ENCODE data around the gene ECI1.
"Not testable (repeated sequence)": the region's sequence is repeated elsewhere in the genome, so short reads cannot be mapped to it uniquely, and the experiment has no call there.

The ECI1 gene

DNA sequence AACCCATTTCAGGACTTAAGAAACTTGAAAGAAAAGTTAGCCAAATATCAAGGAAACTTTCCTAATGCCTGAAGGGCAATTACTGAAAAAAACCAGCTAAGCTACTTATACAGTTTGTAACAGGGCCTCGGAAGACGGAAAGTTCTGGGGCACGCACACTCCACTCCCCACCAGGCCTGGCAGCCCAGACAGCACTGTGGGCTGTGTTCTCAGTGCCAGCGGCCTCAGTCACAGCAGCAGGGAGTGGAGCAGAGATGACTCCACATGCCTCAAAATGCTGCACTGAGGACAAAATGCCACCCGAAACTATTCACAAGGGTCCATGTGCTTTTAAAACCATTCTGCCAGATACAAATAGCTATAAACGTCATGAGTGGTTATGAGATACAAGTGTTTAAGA lies 6.3 kb upstream of the ECI1 start:
- no peak for DNase-seq (ENCODE audit: extremely low read depth in 1 of 2, low read depth in 1 of 2)

DNA sequence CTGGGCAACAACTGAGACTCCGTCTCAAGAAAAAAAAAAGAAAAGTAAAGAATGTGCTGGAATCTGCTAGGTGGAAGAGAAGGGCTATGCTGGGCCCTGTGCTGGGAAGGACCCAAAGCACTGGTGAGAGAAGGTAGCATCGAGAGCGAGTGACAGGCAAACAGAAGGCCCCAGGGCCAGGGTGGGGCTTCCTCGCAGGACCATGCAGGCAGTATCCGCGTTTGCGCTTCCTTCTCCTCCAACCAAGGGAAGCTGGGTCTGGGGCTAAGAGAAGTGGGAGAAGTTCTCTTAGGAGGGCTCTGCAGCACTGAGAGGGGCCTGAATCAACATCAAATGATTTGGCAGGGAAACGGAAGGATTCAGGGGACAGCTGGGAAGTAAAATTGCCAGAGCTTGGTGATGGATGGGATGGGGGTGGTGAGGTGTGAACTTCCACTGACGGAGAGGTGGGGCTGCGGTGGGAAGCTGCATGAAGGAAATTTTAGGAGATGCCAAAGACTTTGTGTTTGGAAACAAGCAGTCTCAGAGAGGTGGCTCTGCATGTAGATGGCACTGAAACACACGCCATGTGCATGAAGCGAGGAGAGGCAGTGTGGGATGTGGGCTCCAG lies 5.2 kb upstream of the ECI1 start:
- DNase-seq (ENCODE audit: extremely low read depth in 1 of 2, low read depth in 1 of 2) = no peak

DNA sequence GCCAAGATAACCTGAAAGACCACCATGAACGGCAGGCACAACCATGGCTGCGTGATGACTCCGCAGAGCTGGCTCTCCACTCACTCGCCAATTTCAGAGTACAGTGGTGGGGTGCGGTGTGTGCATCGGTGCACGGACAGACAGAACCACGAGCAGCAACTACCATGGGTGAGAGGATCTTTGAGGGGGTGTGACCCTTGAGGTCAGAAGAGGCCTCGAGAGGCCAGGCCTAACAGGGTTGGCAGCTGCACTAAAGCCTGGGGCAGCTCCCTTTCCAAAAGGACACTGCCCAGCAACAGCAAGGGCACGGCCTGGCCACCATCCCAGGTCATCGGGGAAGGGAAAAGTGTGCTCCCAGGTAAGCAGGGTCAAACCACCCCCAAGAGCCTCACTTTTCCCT lies 1.9 kb upstream of the ECI1 start:
- DNase-seq (ENCODE audit: extremely low read depth in 1 of 2, low read depth in 1 of 2) = no peak

DNA sequence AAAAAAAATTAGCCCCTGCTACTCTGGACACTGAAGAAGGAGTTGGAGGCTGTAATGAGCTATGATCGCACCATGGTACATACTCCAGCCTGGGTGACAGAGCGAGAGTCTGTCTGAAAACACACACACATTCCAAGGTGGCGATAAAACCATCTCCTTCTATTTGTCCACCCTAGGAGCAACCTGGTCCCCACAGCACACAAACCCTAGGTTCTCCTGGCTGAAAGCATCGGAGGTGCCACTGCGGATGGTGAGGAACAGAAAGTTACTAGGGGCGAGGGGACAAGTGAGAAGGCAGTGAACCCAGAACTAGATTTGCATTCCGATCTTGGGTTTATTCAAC lies 1.4 kb upstream of the ECI1 start:
- no peak for DNase-seq (ENCODE audit: extremely low read depth in 1 of 2, low read depth in 1 of 2)

DNA sequence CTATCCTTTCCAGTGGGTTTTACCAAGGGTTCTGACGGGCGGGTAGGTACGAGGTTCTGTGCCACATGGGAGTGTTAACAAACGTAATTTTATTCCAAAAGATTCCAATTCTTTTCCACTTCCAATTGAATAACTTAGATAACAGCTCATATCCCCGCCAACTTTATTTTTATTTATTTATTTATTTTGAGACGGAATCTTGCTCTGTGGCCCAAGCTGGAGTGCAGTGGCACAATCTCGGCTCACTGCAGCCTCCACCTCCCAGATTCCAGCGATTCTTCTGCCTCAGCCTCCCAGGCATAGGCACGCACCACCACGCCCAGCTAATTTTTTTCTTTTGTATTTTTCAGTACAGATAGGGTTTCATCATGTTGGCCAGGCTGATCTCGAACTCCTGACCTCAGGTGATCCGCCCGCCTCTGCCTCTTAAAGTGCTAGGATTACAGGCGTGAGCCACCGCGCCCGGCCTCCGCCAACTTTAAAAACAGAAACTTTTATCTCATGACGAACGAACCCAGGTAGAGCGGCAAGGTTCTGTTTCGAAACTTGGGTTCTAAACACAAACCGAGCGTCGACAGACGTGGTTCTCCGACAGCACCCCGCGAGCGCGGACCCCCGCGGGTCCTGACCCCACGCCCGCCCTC lies 613 bp downstream of the ECI1 start:
- peak in 1 of 2 donors; percentile 16 for DNase-seq (ENCODE audit: extremely low read depth in 1 of 2, low read depth in 1 of 2)

DNA sequence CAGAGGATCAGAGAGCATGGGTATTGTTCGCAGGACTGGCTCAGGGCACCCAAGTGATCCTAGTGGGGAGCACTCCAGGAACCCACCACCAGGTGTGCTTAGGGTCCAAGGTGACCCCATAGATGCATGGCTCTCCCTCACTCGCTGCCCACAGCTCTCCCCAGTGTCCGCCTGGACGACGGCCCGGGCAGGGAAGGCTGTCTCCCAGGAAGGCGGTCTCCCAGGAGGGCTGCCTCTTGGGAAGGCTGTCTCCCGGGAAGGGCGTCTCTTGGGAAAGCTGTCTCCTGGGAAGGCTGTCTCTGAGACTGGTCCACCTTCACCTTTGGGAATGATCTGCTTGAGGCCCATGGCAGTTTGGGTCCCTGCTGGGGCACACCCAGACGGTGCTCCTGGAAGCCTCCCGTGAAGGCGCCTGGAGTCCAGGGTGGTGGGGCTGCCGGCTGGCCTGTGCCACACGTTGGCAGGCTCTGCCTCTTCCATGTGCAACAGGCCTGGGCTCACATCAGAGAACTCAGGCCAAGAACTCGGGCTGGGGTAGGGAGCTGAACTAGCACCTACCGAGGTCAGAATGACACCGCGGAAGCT lies 5.0 kb downstream of the ECI1 start:
- no peak for DNase-seq (ENCODE audit: extremely low read depth in 1 of 2, low read depth in 1 of 2)

DNA sequence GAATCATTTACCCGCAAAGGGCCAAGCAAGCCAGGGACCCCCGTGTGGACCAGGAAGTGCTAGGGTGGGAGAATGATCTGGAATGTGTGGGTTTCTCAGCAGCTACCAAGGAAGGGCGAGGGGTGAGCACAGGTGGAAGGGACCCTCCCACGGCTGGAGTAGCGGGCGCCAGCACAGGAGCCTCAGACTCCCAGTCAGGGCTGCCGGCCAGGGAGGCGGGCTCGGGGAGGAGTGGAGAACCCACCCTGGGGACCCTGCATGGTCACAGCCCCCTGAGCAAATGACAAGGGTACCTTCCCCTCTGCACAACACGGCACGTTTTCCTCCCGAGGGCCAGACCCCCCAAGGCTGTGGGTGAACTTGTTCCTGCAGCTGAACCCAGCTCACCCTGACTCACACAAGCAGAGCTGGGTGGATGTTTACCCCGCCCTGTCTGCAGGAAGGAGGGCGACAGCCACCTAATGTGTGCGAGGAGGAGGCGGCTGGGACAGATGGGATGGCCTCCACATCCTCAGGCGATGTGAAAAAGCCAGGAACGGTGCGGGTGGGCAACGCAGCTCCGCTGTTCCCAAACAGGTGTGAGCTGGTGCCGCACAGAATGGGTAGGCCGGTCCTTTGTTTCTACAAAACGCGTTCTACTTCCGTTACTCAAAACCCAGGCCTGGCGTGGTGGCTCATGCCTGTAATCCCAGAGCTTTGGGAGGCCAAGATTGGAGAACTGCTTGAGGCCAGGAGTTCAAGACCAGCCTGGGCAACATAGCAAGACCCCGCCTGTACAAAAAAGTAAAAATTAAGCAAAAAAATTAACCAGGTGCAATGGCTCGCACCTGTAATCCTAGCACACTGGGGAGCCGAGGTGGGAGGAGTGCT lies 6.2 kb downstream of the ECI1 start:
- DNase-seq (ENCODE audit: extremely low read depth in 1 of 2, low read depth in 1 of 2) = no peak

DNA sequence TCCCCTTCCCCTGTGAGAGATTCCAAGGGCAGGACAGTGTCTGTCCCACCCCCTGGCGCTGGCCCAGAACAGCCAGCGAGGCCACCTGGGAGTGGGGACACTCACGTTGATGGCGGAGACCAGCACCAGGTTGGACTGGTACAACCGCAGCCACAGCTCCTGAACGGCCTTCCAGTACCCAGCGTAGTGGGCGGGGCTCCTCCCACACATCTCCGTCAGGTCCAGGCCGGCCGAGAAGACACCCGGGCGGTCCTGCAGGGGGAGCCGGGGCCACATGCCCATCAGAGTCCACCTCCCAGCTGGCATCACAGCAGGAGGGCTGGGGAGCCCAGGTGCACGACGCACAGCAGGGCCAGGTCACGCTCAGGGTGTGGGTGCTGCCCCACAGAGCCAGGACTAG lies 7.1 kb downstream of the ECI1 start:
- DNase-seq (ENCODE audit: extremely low read depth in 1 of 2, low read depth in 1 of 2) = no peak

DNA sequence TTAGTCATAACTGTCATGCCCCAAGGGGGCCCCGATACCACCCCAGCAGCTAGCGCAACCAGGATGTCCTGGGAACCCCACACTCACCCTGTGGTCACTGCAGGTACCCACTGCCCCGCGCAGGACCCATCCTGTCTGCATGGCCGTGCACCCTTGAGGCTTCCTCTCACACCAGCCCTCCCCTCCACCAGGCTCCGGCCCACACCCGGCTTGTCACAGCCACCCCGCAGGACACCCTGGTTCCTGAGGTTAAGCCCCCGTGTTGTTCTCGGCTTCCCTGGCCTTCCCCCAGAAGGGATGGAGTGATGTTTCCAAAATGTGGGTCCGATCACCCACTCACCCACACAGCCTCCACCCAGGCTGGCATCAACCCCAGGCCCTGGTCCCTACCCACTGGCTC lies 7.6 kb downstream of the ECI1 start:
- no peak for DNase-seq (ENCODE audit: extremely low read depth in 1 of 2, low read depth in 1 of 2)

DNA sequence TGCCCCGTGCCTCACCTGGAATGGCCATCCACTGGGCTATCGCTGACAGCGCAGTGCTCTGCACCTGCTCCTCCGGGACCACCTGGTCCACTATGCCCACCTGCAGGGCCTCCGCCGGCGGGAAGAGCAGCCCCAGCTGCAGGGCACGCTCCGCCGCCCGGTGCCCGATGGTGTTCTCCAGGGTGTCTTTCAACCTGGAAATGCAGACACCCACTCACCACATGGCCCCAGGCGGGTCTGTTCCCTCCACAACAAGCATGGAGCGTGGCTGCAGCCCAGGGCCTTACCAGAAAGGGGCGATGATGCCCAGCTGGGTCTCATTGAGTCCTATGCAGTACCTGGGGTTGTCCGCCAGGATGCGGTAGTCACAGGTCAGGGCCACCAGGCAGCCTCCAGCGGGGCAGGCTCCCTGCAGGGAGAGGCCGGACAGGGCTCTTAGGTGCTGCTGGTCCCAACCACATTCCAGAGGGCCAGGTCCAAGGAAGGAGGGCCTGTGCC lies 8.3 kb downstream of the ECI1 start:
- DNase-seq (ENCODE audit: extremely low read depth in 1 of 2, low read depth in 1 of 2) = no peak

DNA sequence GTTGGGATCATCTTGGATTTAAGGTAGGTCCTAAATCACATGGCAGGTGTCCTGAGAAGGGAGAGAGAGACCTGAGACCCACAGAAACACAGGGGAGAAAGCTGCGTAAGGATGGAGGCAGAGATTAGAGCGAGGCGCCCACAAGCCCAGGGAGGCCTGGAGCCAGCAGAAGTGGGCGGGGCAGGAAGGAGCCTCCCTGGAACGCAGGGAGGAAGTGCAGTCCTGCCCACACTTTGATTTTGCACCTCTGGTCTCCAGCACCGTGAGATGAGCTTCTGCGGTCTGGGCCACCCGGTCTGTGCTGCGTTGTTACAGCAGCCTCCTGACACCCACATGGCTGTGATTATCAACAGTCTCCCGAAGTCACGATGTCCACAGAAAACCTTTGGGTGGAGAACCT lies 8.8 kb downstream of the ECI1 start:
- no peak for DNase-seq (ENCODE audit: extremely low read depth in 1 of 2, low read depth in 1 of 2)

DNA sequence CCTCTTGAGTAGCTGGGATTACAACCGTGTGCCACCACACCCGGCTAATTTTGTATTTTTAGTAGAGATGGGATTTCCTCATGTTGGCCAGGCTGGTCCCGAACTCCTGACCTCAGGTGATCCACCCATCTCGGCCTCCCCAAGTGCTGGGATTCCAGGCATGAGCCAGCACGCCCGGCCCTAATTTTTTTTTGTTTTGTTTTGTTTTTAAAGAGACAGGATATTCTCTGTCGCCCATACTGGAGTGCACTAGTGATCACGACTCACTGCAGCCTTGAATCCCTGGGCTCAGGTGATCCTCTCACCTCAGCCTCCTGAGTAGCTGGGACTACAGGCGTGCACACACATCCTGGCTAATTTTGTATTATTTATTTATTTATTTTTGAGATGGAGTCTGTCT lies 11.1 kb downstream of the ECI1 start:
- not testable (repeated sequence) for DNase-seq (ENCODE audit: extremely low read depth in 1 of 2, low read depth in 1 of 2)

DNA sequence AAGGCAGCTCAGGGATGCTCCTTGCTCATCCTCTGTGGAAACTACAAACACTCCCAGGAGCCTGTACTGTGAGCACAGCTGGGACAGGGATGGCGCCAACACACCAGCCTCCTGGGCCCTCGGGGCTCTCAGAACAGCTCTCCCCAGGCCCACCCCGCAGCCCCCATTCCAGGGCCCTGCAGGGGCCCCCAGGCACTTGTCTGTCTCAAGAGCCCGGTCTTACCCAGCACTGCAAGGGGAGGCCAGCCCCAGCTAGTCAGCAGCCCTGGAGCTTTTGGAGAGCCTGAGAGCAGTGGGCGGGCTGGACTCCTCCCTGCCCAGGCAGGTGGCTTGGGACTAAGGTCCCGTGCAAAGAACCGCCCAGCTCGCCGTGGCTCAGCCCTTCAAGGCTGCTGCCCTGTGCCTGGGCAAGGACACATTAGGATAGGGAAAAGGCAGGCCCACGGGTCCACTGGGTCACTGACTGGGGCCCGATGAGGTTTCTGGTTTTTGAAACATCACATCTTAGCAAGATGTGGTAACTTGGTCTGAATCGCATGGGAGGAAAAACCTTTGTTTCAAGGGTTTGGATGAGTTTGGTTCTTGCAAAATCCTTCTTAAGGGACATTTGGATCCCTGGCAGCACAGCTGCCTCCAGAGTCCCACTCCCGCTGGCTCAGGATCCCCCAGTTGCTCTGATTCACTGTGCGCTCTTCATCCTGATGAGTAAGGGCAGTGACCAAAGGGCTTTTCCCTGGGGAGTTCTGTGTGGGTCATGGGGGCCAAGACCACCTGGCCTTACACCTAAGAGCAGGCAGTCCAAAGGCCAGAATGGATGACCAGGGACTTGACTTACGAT lies 12.3 kb downstream of the ECI1 start:
- no peak for DNase-seq (ENCODE audit: extremely low read depth in 1 of 2, low read depth in 1 of 2)

DNA sequence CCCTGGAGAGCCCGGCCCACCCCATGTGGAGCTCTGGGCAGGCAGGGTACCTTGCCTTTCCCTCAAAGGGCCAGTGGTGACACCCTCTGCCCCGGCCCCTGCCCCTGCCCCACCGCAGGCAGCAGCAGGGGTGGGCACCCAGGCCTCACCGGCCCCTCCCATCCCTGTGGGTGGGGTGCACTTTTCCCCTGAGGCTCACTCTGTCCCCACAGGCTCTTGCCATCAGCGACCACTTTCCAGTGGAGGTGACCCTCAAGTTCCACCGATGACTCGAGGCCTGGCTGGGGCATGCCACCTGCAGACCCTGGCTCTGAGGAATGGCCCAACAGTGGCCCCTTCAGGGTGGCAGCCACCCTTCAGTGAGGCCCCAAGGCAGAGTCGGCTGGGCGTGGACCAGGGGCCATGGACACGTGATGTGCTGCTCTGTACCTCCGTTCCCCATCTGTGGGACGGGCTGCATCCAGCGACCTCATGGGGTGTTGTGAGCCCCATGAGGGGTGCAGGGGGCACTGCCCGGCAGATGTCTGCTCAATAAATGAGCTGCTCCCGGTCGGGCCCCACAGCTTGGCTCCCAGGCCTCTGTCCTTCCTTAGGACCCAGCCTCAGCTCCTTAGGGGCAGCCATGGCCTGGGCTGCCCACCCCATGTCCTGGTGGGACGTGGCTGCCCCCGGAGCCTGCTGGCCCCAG lies 13.1 kb downstream of the ECI1 start:
- no peak for DNase-seq (ENCODE audit: extremely low read depth in 1 of 2, low read depth in 1 of 2)

DNA sequence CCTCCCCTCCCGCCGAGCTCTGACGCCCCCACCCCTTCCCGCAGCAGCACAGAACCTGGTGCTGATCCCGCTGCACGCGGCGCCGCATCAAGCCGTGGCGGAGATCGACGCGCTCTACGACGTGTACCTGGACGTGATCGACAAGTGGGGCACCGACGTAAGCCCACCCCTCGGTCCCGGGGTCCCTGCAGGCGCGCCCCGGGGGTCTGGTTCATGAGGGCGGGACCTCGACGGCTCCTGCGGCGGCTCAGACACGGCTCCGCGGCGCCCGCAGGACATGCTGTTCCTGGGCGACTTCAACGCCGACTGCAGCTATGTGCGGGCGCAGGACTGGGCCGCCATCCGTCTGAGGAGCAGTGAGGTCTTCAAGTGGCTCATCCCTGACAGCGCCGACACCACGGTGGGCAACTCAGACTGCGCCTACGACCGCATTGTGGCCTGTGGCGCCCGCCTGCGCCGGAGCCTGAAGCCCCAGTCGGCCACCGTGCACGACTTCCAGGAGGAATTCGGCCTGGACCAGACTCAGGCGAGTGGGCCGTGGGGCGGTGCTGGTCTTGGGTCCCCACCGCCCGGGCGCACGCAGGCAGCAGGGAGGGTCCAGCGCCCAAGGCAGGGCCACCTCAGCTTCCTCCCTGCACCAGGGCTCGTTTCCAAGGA lies 13.8 kb downstream of the ECI1 start:
- no peak for DNase-seq (ENCODE audit: extremely low read depth in 1 of 2, low read depth in 1 of 2)

DNA sequence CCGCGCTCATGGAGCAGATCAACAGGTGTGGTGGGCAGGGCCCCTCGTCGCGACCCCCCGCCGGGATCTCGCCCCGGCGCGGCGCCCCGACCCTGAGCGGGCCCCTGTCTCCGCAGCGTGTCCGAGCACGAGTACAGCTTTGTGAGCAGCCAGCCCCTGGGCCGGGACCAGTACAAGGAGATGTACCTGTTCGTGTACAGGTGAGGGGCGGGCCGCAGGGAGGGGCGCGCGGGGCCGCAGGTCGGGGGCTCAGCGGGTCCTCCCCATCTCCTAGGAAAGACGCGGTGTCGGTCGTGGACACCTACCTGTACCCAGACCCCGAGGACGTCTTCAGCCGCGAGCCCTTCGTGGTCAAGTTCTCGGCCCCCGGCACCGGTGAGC lies 14.3 kb downstream of the ECI1 start:
- no peak for DNase-seq (ENCODE audit: extremely low read depth in 1 of 2, low read depth in 1 of 2)

DNA sequence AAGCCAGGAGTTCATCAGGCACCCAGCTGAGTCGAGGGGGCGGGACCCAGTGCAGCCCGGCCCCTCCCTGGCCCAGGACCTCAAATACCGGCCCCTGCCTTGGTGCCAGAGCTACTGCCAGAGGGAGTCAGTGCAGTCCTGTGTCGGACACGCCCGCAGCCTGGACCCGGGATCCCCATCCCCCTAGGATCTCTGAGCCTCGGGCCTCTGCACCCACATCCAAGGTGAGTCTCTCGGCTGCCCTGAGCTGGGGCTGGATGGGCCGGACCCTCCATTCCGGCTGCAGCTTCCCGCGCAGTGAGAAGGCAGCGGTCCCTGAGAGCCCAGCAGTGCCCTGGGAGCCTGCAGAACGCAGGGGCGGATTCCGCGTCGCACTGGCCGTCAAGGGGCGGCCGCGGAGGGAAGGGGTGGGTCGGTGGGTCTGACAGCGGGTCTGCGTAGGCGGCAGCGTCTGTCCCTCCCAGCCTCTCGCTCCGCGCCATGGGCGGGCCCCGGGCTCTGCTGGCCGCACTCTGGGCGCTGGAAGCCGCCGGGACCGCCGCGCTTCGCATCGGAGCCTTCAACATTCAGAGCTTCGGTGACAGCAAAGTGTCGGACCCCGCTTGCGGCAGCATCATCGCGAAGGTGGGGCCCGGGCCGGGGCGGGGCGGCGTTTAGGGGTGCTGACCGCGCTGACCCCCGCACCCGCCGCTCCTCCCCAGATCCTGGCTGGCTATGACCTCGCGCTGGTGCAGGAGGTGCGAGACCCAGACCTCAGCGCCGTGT lies 14.9 kb downstream of the ECI1 start, which contains the start of gene DNASE1L2:
TSS of gene DNASE1L2 (plus strand) at position 108 of the 765 bp plus-strand sequence. CDS start at position 481, 373 bp downstream.
- no peak for DNase-seq (ENCODE audit: extremely low read depth in 1 of 2, low read depth in 1 of 2)

DNA sequence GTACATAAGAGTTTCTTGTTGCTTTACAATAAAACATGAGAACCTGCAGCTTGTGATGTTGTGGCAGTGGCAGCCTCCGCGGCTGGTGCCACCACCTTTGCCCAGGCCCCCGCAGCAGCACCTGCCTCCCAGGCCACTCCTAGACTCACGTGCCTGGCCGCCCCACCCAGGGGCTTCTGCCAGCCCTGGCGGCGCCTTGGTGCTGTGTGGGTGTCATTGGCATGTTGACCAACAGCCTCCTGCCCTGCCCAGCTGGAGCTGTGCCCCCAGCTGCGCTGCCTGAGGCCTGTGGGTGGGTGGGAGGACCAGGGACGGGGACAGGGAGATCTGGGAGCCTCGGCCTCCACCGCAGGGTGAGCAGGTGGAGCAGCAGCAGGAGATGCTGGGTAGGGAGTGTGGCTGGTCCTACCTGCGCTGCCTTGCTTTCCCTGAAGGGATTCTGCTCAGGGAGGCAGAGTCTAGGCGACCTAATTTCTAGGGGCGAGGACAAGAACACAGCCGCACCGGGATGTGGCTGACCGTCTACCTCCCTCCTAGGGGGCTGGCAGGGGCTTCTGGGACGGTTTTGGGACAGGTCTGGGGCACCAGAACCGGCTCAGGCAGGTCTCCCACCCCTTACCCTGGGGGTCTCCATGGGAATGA lies 15.6 kb downstream of the ECI1 start:
- no peak for DNase-seq (ENCODE audit: extremely low read depth in 1 of 2, low read depth in 1 of 2)
